H54 (cell line): ENCODE data around the gene RRBP1.

Experiments used
- DNase-seq: peaks from one replicate; pipeline ENCODE4 v3.0.0; 2011; ENCODE audit warnings: low spot score, mixed read lengths; ENCODE audit not compliant: insufficient read length
- FAIRE-seq: peaks from 3 replicates; lab custom pipeline; 2011; peaks lifted over from hg19 to GRCh38; lab: Jason Lieb, UNC
- POLR2A ChIP-seq: IDR thresholded peaks from 2 replicates; pipeline ENCODE4 v1.6.1; 2011; ENCODE audit warnings: low read depth, mild to moderate bottlenecking, low read length

Gene RRBP1

DNA sequence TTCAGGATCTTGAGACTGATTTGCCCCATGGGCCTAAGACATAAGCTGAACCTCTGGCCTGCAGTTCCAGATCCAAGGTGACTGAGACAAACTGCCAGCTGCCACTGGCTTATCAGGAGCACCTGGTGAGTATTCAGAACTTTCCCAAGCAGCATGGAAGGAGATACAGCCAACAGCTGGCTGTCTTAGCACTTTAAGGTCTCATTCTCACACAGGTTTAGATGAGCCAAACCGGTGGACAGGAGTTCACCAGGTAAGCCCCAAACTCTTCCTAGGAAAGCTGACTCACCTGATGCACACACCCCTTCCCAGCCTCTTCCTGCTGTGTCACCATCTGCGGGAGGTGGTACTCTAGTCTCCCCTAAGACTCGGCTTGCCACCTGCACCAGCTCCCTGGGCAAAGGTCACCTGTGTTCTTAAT, 17.9 kb upstream of the RRBP1 start, which contains the start of gene BANF2:
Gene BANF2, plus strand, starts transcription at position 36 of the 421 bp plus-strand sequence. CDS start 25,060 bp downstream, outside the sequence.
- DNase-seq (no peak), FAIRE-seq (no peak)
- no peak for TF ChIP-seq POLR2A

DNA sequence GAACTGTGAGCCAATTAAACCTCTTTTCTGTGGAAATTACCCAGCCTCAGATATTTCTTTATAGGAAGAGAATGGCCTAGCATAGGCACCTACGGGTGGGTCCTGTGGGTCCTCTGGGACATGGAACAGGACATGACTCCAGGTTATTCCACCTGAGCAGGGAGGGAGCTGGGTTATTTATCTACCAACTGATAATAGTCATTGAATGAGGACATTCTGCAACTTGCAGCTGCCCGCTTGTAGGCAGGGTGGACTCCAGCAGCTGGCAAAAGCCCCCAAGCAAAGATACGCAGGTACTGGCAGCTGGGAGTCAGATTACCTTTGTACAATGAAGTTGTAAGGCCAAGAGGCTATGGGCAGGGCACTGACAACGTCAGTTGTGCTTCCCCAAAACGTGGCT, 16.3 kb upstream of the RRBP1 start:
- FAIRE-seq (no peak), DNase-seq (no peak)
- TF ChIP-seq POLR2A: no peak

- FAIRE-seq (no peak), DNase-seq (no peak)
- TF ChIP-seq POLR2A: no peak
These were observed 15.1 kb upstream of the RRBP1 start for GRCh38 chr20:17697171-17697570.

GRCh38 chr20:17696287-17696686, 14.2 kb upstream of the RRBP1 start:
- TF ChIP-seq POLR2A: no peak
- DNase-seq (no peak), FAIRE-seq (no peak)

DNA sequence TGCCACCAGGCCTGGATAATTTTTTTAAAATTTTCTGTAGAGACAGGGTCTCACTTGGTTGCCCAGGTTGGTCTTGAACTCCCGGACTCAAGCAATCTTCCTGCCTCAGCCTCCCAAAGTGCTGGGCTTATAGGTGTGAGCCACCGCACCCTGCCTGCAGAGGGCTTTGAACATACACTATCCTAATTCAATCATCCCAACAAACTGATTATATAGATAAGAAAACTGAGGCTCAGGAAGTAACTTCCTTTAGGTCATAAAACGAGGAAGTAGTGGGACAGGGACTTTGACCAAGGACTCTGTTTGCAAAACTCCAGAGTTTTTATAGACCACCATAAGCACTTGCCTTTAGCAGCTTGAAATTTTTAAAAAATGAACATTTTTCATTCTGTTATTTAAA, 12.7 kb upstream of the RRBP1 start:
- TF ChIP-seq POLR2A: no peak
- FAIRE-seq (no peak), DNase-seq (no peak)

DNA sequence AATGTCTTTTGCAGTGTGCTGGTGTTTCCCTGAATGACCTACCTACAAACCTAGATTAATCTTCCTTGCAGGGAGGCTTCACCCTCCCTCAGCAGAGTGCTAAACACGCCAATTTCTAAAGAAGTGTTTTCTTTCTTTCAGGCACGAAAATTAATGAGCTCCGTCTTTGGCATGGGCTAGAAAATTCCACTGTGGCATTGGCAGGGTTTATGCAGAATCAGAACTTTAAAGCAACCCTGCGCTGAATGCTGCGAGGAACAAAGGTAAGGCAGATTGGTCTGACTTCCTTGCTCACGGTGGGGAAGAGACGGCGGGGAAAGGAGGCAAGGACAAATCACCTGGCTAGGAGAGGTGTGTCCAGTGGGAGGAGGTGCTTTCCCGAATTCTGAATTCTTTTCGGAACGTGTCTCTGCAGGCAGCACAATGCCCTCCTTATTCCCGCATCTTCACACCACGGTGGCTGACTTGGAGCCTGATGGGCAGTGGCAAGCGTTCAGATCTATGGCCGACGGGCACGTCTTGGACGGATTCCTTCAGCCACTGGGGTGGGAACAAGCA, 11.5 kb upstream of the RRBP1 start:
- FAIRE-seq (no peak), DNase-seq (no peak)
- no peak for TF ChIP-seq POLR2A

- no peak for TF ChIP-seq POLR2A
- DNase-seq: no peak
- no peak for FAIRE-seq
These were observed 9.7 kb upstream of the RRBP1 start for GRCh38 chr20:17691758-17692157.

DNA sequence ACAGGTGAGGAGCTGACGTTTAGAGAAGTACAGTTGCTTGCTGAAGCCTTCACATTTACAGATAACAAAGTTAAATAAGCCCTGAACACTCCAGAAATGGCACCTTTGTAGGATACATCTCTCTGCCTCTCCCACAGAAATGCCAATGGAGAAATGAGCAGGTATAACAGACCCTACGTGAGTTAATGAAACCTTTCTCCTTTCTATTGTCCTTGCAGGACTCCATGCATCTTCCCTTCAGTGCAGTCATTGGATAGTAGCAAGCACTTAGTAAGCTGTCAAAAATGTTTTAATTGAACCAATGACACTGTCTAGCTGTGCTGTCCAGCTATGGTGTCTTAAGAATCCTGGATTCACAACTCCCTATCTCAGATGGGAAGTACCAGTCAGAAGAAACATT, 8.1 kb upstream of the RRBP1 start:
- DNase-seq (no peak), FAIRE-seq (no peak)
- TF ChIP-seq POLR2A: no peak

DNA sequence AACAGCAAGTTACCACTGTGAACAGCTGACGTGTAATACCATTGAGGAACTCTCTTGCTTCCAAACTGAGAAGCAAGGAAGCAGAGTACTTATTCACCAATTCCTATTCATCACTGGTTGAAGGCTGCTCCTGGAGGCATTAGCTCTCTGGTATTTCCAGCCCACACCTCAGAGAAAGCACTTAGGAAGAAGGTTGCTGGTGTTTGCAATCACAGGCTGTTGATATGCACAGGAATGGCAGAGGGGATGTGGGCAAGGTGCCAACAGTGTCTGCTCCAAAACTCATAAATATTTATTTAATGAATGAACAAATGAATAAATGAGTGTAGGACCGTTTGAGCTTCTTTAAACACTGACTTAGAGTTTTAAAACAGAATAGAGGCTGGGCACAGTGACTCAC, 6.9 kb upstream of the RRBP1 start:
- FAIRE-seq (no peak), DNase-seq (no peak)
- TF ChIP-seq POLR2A: no peak

DNA sequence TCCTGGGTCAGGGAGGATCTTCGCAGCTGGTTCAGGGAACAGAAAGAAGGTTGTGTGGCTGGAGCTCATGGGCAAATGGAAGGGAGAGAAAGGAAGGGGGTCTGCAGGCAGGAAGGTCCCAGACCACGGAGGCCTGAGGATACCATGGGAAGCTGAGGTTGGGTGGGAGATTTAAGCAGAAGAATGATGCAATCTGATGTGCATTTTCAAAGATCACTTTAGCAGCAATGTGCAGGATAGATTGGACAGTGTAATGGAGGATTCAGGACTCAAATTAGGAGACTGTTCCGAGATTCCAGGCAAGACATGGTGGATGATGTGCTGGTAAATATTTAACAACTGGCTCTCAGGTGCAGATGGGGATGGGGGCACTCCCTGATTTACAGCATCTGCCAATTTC, 5.8 kb upstream of the RRBP1 start:
- FAIRE-seq (no peak), DNase-seq (no peak)
- TF ChIP-seq POLR2A: no peak

DNA sequence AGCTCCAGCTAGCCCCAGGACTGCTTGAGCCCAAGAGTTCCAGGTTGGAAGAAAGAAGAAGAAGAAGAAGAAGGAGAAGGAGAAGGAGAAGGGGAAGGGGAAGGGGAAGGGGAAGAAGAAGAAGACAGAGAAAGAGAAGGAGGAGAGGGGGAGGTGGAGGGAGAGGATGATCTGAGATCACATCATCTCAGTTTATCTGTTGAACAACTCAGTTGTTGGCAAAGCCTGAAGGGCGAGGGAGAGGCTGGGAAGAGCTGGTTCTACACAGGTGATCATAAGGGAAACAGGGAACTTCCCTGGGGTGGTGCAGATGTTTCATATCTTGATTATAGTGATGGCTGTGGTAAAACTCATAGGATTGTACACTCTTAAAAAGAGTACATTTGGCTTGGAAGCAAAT, 3.1 kb upstream of the RRBP1 start:
- FAIRE-seq (no peak), DNase-seq (no peak)
- TF ChIP-seq POLR2A: no peak

- no peak for FAIRE-seq
- no peak for TF ChIP-seq POLR2A
These were observed 2.2 kb upstream of the RRBP1 start for GRCh38 chr20:17684077-17684888.

GRCh38 chr20:17683218-17684076, 1.4 kb upstream of the RRBP1 start:
- FAIRE-seq: no peak
- no peak for TF ChIP-seq POLR2A

More at GRCh38 chr20:17684077-17684888, 2.2 kb upstream of the RRBP1 start:
- DNase-seq: no peak

DNA sequence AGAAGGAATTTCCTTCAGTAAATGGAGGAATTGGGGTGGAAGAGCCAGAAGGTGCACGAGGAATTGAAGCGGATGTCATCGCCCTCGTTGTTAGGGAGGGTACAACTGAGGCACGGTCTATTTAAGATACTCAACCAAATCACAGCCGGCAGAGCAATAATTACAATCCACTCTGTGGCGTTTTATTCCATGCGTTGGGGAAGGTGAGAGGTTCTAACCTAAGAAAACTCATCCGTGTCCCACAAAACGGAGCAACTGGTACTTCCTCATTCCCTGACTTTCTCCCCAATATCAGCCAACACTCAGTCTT, 802 bp upstream of the RRBP1 start:
- DNase-seq (no peak), FAIRE-seq (no peak)
- no peak for TF ChIP-seq POLR2A

More at GRCh38 chr20:17683218-17684076, 1.4 kb upstream of the RRBP1 start:
- DNase-seq: no peak

- no peak for DNase-seq
- FAIRE-seq: no peak
- no peak for TF ChIP-seq POLR2A
These were observed 328 bp downstream of the RRBP1 start for GRCh38 chr20:17681726-17682102.
